Uterus (tissue), 2 donors: ENCODE measurements around the gene CLMN.

Source experiments
- CTCF ChIP-seq, 4 experiments: fragments of 200-600 bp in 2 of 4; fragments of 450-650 bp in 2 of 4; sonication (generic) in 2 of 4; IDR thresholded peaks; one replicate each; pipeline ENCODE4 v1.5.1; 2016 to 2019; ENCODE audit warnings: antibody characterized with exemption in 4 of 4, mild to moderate bottlenecking in 2 of 4, moderate library complexity in 1 of 4
- POLR2A ChIP-seq, 2 donors: fragments of 450-650 bp; IDR thresholded peaks; one replicate each; pipeline ENCODE4 v1.6.1; 2016; ENCODE audit warnings: antibody characterized with exemption in 2 of 2, mild to moderate bottlenecking in 1 of 2, moderate library complexity in 1 of 2

GRCh38 chr14:95341115-95341514, 21.4 kb upstream of the CLMN start:
- TF ChIP-seq CTCF (IDR thresholded peaks at IDR 0.05) (no peak), POLR2A (IDR thresholded peaks at IDR 0.05) (no peak)
